Activated CD4-positive, alpha-beta T cell treated with anti-CD3 and anti-CD28 coated beads for 24 hours (primary cell): ENCODE data around the gene SYT17.

Source experiments
- DNase-seq, 2 donors: peaks; one replicate each; pipeline ENCODE4 v3.0.0-alpha.2; 2020; ENCODE audit warnings: low read depth in 2 of 2

The SYT17 gene

GRCh38 chr16:19215705-19216104 lies 47.7 kb downstream of the SYT17 start:
- DNase-seq: no peak

GRCh38 chr16:19218581-19218980 lies 50.5 kb downstream of the SYT17 start:
- no peak for DNase-seq

DNA sequence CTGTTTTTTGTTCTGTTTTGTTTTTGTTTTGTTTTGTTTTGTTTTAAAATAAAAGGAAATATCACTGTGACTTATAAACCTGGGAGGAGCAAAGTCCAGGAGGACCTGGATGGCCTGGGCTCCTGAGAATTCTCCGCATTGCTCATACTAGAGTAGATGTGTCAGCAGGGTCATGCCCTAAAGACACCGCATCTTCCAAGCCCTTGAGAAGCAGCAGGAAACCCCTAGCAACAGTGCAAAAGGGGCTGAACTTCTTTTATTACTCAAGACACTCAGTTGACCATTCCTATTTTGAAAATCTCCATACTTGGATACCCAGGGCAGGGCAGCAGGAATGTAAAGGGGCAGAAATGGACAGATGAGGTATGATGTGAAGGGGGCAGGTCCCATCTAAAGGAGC lies 51.8 kb downstream of the SYT17 start:
- DNase-seq: no peak

- DNase-seq: peak; percentile 8 to 46
Measured at GRCh38 chr16:19223235-19224170, 55.5 kb downstream of the SYT17 start.

DNA sequence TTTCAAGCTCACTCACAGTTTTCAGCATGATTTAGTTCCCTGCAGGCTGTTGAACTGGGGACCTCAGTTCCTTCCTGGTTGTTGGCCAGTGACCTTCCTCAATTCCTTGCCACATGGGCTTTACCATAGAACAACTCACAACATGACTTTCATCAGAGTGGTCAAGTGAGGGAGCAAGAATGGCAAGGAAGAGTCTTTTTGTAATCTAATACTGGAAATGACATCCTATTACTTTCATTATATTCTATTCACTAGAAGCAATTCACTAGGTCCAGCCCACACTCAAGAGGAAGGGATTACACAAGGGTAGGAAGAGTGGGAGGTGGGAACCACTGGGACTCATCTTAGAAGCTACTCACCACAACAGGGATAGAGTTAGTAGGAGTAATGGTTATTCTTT lies 57.6 kb downstream of the SYT17 start:
- DNase-seq: no peak

DNA sequence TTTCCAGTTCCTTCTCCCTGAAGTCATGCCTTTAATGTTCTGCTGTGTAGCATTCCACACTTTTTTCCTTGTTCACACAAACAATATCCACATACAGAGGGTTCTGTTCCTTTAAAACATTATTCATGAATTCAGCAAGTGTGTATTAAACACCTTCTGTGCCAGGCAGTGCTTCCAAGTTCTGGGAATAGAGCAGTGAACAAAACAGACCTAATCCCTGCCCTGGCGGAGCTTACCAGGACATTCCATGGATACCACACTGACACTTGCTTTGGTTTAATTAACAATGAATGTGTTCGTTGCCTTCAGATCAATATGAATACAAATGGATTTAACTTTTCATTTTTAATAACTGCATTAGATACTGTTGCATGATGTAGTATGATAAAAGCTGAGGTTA lies 59.6 kb downstream of the SYT17 start:
- no peak for DNase-seq

GRCh38 chr16:19228052-19228451 lies 60.0 kb downstream of the SYT17 start:
- no peak for DNase-seq

DNA sequence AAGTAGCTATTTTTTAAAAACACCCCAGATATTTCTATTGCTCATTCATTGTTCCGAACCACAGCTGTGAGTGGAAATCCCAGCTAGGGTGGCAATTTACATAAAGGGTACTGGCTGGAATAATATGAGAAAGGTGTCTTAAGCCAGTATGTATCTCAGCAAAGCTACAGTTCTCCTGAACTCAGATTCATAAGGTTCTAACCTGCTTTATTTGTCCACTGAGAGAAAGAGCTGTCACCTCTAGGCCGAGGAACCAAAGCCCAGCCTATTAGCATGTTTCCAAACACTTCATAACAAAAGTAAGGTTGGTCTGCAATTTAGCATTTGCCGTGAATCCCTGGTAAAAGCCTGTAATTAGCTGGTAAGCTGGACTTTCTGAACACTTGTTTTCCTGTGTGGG lies 60.5 kb downstream of the SYT17 start:
- no peak for DNase-seq

- DNase-seq: no peak
Measured at GRCh38 chr16:19230575-19230974, 62.5 kb downstream of the SYT17 start.

DNA sequence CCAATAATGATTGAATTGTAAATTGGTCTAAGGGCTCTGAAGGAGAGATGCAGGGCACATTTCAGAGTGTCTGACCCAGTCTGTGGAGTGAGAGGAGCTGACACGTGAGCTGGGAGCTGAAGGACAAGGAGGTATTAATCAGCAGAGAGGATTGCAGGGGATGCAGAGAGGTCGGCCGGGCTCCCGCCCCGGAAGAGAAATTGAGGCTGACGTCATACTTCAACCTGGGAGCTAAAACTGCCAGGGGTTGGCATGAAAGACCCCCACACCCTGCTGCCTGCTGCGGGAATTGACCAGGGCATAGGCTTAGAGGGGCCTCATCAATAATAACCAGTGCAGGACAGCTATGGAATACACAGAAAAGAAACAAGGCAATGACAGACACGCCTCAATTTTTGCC lies 63.8 kb downstream of the SYT17 start:
- no peak for DNase-seq

DNA sequence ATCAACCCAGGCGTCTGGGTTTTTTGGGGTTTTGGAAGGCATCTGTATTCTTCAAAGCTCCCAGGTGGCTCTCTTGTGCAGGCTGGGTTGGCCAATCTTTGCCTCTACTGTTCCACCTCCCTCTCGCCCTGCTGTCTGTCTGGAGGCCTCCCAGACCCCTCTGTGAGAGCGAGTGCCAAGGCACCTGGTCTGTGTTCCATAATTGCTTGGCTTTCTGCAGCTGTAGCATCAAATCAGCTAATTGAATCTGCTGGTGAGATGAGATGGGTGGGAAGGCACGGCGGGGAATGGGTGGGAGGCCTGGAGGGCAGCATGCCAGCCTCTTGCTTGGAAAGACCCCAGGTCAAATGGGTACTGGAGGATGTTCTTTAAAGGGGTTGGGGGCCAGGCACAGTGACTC lies 64.9 kb downstream of the SYT17 start:
- no peak for DNase-seq

- no peak for DNase-seq
Measured at GRCh38 chr16:19235478-19235877, 67.4 kb downstream of the SYT17 start.

- DNase-seq: no peak
Measured at GRCh38 chr16:19235886-19236285, 67.8 kb downstream of the SYT17 start.

DNA sequence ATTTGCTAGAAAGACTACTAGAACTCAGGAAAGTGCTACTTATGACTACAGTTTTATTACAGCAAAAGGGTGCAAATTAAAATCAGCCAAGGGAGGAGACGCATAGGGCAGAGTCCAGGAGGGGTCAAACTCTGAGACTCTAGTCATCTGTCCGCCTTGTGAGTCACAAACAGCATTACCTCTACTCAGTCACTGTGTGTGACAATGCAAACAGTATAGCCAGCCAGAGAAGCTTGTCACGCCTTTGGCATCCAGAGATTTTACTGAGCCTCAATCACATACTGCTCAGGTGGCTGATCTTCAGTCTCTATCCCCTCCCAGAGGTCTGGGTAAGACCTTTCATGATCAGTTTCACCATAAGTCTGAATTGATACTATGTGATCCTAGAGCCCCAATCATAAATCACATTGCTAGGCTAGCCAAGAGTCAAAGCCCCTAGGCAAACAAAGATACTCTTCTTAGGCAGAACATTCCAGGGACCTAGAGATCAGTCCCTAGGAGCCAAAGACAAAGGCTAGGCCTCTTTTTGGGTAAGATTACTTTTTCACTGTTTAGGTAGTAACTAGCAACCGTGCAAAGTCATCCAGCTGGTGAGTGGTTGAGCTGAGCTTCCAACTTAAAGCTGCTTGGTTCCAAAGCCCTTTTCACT lies 68.6 kb downstream of the SYT17 start:
- DNase-seq: no peak

- no peak for DNase-seq
Measured at GRCh38 chr16:19238406-19238805, 70.4 kb downstream of the SYT17 start.

DNA sequence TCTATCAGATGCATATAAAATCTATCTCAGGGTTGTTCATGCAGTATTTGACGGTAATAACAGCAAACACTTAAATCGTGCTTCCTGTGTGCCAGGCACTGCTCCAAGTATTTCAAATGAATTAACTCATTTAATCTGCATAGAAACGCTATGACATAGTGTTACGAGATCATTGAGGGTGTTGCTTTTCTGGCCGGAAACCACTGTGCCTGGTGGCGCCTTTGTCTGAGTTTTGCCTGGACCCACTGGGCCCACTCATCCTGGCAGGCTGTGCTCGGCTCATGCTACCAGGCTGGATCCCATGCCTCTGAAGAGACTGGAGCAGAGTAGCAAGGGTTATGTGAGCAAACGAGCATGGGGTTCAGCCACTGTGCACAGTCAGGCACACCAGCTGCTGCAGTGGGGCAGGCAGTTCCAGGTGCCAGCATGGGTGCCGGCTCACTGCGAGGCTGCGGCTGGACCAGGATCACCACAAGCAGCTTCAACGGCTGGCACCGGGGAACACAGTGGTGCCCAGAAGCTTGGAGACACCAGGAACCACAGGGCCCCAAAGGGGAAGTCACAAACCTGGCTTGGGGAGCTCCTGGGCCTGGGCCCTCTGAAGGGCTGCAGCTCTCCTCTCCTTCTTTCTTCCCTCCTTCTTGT lies 71.6 kb downstream of the SYT17 start:
- DNase-seq: no peak

- no peak for DNase-seq
Measured at GRCh38 chr16:19240494-19240893, 72.5 kb downstream of the SYT17 start.

DNA sequence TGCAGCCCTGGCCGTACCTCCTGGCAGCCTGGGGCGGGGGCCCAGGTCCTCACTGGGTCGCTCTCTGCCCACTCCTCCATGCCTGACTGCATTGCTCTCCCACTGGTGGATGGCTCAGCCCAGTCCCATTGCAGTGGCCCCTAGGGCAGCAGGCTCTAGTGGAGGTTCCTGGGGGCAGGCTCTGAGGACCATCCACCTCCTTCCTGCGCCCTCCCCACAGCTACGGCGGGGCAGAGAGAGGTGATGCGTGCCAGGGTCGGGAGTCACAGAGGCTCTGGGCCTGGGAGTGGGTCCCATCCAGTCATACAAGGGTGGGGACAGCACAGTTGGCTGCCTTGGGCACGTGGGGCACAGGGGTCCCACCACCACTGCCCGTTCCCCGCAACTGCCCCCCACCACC lies 73.5 kb downstream of the SYT17 start:
- DNase-seq: no peak

DNA sequence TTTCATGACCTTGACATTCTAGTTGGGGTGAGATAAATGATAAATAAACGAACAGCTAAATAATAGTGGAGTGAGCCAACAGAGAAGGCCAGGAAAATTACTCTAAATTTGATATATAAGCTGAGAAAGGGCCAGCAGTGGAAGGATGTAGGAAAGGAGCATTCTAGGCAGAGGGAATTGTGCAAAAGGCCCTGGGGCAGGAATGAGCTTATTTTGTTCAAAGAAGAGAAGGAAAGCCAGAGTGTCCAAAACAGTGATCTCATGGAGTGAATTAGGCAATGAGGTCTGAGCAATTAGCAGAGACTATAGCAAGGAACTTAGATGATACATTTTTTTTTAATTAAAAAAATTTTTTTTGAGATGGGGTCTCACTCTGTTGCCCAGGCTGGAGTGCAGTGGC lies 74.1 kb downstream of the SYT17 start:
- DNase-seq: no peak

- DNase-seq: no peak
Measured at GRCh38 chr16:19242987-19243575, 75.0 kb downstream of the SYT17 start.

DNA sequence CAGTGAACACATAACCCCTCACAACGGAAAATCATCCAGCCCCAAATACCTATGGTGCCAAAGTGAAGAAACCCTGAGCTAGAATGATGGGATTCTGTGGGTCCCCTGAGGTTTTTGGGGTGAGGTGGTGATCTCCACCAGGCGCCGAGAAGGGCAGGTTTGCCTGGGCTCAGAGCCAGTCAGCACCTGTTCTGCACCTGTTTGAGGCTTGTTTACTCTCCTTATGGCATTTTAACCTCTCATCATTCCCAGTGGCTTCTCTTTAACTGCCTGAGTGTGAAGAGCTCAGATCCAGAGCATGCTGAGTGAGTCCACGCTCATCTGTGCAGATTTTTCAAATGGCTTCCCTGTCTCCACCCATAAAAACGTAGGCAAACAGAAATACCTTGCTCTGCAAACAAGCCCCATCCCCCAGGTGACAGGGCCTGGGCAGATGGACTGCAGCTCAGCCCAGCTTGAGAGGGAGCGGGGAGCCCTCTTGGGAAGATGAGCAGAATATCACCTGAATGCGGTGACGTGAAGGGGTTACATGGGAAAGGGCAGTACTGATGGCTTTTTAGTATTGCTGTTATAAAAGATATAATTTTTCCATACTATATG lies 77.4 kb downstream of the SYT17 start:
- no peak for DNase-seq

DNA sequence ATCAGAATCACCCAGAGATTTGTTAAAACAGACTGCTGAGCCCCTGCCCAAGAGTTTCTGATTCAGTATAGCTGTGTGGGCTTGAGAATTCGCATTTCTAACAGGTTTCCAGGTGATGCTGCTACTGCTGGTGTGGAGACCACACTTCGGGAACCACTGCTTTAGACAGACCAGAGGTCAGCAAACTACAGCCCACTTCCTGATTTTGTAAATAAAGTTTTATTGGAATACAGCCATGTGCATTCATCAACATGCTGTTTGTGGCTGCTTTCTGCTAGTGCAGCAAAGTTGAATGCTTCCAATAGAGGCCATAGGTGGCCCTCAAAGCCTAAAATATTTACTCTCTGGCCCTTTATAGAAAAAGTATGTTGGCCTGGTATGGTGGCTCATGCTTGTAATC lies 84.9 kb downstream of the SYT17 start:
- no peak for DNase-seq
